Cortex of kidney (tissue), 1 donor: ENCODE data around the gene GRAP2.
"Not testable (repeated sequence)": the region's sequence is repeated elsewhere in the genome, so short reads cannot be mapped to it uniquely, and the experiment has no call there.

Experiments used
- DNase-seq: peaks from one replicate; lab custom pipeline; 2025; lab: John Stamatoyannopoulos, UW

The GRAP2 gene

DNA sequence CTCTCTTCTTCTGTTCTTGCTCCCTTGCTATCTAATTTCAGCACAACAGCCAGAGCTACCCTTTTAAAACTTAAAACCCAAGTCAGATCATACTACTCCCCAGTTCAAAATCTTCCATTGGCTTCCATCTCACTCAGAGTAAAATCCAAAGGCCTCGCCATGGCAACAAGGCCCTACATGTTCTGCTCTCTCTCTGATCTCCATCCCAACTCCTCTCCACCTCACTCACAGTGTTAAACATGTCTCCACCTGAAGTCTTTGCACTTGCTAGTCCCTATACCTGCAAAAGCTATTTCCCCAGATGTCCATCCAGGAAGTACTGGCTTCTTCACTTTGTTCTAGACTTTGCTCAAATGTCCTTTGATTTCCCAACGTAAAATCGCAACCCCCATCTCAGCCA is 3.0 kb upstream of the GRAP2 start:
- DNase-seq = no peak

DNA sequence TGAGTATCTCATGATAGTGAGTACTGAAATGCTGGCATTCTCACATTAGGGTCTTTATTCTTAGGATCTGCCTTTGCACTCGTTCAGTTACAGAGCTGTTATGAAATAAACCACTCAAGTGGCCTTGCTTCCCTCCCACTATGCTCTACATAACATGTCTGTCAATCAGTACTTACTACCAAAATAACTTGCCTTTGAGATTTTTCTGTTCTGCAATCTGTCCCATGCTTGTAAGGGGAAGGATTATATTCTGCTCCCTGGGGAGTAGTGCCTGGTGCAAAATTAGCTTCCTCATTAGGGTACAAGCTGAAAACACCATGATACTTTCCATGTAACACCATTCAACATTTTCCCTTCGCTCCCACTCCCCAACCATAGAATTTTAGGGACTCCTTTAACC is 1.9 kb upstream of the GRAP2 start:
- DNase-seq = no peak

DNA sequence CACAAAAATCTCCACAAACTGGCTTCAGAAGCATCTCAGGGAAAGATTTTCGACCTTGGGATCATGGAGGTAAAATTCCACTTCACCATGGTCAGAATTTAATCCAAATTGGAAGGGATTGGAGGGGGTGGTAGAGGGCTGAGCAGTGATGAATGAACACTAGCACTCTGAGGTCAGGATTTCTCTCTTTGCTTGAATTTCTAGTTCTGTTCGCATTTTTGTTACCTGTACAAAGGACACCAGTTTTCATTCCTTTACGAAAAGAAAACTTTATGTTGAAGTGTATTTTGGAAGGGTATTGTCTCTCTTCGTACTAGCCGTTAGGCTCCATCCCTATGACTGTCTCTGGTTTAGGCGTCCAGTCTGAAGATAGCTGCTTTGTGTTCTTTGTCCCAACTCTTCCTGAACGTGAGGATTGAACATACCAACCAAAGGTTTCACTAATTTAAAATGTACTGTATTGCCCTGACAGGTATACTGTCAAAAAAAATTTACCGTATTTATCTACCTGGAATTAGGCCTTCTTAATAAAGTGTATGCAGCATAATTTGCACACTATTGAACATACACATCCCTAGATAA is 772 bp downstream of the GRAP2 start:
- DNase-seq = no peak

DNA sequence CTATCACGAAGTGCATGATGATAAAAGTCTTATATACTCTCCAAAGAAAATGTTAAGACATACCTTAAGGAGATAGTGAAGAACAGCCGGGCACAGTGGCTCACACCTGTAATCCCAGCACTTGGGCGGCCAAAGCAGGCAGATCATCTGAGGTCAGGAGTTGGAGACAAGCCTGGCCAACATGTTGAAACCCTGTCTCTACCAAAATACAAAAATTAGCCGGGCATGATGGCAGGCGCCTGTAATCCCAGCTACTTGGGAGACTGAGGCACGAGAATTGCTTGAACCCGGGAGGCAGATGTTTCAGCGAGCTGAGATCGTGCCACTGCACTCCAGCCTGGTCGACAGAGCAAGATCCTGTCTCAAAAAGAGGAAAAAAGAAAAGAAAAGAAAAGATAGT is 3.1 kb downstream of the GRAP2 start:
- DNase-seq = not testable (repeated sequence)

DNA sequence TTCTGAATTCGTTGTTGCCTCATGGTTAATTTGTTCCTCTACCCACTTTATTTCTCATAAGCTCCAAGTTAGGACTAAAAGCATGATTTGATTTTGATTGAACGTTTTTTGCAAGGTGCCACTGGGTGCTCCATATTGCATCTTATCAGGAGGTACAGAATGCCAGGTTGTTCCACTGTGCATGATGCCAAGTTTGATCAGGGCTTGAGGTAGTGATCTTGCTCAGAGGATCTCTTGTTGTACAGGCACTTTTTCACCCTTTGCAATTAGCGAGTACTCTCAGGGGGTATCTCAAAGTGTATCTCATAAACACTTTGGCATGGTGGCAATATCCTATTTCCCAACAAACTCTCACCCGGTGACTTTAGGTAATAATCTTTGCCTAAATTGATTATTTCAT is 4.0 kb downstream of the GRAP2 start:
- DNase-seq = no peak

DNA sequence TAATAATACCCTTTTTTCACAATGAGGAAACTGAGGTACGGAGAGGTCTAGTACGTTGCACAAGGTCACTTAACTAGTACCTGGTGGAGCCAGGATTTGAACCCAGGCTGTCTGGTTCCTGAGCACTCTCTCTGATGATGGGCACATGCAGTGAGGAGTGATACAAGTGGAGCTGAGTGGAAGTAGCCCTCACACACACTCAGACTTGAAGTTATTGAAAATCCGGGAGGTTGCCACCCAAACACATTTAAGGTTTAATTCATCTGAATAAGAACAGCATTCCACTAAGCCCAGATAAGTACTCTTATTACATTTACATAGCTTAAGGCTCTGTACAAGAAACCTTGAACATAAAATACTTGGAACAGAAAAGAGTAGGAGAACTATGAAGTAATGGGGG is 4.8 kb downstream of the GRAP2 start:
- DNase-seq = no peak

DNA sequence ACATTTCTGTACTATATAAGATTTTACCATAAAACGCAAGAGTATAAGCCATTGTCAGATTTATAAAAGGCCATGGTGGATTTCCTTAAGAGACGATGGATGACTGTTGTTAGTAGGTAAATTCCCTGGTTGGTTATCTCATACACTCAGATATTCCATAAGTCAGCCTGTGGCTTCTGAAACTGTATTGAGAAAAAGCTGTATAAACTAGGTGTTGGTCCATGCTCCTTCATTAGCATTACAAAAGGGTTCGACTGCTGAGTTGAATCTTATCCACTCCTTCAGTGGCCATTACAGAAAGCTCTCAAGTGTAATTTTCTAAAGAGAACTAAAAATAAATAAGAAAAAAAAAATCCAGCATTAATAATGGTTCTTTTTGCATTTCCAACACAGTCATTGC is 5.3 kb downstream of the GRAP2 start:
- no peak for DNase-seq

DNA sequence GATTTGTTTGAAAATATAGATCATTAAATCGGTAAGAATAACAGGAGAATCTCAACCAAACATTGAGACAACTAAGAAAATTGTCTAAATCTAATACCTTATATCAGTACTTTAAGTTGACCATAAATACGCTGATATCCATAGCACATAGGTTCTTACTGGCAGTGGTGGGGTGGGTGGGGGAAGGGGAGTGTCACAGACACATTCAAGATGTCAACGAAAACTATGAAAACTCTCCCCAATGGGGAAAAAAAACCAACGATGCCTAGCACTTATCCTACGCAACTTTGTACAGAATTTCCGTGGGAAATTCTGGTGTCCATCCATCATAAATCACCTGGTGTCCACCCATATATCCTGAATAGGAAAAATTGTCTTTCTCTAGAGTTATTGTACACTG is 6.2 kb downstream of the GRAP2 start:
- no peak for DNase-seq

DNA sequence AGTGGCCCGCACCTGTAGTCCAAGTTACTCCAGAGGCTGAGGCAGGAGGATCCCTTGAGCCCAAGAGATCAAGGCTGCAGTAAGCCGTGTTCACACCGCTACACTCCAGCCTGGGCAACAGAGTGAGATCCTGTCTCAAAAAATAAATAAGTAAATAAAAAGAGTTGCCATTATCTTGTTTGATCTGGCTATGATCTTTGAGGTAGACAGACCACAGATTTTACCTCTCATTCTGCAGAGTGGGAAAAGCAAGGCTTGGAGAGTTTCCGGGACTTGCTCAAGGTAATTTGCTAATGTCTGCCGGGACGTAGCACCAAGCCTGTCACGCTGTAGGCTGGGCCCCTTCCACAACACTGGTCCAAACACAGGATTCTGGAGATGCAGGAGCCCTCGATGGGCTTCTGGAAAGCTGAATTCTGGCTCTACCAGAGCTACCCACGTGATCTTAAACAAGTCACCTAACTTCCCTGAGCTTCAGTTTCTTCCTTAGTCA is 6.8 kb downstream of the GRAP2 start:
- no peak for DNase-seq

DNA sequence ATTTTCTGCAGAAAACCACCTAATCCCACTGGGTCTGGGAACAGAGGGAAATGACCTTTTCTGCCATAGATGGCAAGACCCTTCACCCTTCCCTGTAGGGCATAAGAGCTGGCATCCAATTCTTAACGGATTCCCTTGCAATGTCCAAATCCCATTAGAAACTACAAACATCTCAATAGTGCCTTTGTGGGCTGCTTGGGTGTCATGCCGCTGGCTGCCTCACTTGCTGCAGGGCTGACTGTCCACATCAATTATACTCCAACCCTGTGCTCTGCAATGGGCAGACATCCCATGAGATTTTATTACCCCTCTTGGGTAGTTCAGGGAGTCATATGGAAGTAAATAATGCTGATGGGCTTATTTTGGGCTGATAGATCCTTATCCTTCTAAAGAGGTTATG is 7.3 kb downstream of the GRAP2 start:
- no peak for DNase-seq

DNA sequence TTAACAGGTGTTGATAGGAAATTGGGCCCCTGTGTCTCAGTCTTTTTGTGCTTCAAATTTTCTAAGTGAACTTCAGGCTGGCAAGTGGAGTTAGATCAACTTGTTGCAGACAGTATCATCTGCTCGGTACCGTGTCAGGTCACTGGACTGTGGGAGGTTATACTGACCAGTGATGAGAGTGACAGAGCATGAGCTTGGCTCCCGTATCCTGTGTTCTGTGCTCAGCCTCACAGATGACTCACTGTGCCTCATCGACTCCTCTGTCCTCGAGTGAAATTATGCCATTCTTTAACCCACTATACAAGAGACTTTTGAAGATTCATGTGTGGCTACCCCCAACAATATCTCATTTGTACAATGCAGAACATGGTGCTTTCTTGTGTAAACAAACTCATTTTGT is 7.9 kb downstream of the GRAP2 start:
- no peak for DNase-seq

DNA sequence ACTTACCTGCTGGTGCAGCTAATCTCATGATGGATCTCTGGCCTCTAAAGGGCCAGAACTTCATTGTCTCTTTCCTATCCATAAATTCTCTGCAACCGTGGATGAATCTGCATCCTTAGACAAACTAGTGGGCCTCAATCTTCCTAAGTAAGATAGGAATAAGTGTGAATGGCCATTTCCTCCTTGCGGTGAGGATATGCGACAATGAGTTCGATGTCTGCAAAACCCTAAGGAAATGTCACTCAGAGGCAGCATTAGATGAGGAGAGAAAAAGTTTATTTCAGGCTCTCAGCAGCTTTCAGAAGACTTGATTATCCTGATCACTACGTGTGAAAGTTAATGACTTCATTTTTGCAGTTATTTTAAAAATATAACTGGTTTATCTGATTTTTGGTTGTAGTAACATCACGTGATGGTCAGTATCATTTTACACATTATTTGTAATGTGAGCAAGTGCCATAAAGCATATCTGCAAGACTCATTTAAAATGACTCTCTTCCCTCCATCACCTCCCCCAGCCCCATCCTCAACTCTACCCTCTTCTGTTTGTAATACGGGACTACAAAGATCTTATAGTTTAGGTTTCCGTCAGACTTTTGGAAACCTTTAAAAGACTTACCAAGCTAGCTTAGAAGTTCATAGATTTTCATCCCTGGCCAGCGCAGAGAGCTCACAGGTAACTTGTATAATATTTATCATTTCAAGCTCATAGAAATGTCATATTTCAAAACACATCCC is 10.2 kb downstream of the GRAP2 start:
- DNase-seq = no peak

DNA sequence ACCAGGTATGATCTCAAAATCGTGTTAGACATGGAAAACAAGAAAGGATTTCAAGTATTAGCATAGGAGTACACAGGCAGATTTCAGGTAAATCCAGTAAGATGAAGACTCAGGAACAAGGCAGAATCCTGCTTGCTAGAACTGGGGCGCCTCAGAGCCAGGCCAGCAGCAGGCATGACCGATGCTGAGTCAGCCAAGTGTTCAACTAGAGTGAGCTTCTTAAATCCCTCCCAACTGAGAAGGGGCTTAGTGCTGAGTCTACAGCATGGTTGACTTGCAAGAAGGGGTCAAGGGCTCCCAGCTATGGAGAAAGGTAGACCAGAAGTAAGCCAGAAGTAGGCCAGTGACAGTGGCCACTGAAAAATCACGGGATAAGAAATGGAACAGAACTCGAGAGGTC is 12.4 kb downstream of the GRAP2 start:
- DNase-seq = no peak

DNA sequence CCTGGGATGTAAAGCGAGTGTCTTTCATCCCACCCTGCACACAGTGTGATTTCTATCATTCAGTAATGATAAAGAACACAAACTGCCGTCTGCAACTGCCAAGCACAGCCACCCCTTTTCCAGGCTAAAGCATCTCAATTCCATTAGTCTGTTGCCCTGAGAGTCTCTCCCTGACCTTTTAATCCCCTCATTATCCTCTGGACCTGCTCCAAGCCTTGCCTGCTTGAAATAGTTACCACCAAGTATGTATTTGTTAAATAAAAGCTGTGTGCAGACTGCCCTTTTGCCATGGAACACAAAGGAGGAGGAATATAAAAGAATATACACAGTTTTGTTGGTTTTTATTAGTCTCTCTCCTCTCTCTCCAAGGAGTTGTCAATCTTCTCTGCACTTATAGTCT is 13.0 kb downstream of the GRAP2 start:
- no peak for DNase-seq

DNA sequence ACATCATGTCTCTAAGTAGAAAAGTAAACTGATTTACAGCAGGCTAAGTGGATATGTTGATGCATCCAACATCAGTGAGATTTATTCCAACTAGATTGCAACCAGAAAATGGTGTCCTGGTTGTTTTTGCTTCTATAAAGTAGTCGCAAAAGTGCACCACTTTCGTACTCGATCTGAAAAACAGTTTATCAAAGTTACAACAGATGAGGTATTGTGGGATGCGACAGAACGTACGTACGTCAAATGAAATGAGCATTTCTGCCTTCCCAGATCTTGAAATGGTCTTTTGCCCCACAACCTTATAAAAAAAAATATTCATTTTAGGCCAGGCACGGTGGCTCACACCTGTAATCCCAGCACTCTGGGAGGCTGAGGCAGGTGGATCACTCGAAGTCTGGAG is 13.7 kb downstream of the GRAP2 start:
- DNase-seq = no peak

DNA sequence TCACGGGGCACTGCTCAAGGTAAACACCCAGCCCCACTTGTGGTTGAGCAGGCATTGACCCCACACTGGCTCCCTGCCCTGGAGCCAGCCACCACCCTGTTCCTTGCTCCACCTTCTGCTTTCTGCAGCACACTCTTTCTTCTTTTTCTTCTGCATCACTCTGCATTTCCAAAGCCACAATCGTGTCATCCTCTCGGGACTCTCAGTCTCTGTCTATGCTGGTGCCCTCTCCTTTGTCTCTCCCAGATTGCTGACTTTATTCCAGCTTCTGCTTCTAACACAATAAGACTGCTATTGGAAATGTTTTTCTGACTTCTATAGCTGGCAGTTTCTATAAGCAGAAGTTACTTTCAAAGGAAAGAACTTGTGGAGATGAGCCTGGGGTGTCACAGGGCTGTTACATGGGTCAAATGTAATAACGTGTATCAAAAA is 14.4 kb downstream of the GRAP2 start:
- DNase-seq = no peak

DNA sequence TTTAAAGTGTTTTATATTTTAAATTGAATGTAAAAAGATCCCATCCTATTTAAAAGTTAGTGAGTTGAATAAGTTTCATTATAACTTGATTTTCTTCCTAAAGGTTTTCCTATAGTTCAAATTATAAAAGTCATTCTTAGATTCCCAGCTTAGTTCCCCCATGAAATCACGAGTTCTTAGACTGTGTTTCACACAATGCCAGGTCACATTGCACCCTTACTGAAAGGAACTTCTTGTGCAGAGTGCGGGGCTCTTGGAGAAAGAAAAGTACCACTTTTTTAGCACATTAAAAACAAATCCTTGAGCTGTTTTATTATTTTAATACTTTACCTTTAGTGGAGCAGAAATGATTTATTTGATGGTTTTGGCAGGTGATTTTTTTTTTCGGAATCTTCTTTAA is 15.6 kb downstream of the GRAP2 start:
- DNase-seq = no peak

DNA sequence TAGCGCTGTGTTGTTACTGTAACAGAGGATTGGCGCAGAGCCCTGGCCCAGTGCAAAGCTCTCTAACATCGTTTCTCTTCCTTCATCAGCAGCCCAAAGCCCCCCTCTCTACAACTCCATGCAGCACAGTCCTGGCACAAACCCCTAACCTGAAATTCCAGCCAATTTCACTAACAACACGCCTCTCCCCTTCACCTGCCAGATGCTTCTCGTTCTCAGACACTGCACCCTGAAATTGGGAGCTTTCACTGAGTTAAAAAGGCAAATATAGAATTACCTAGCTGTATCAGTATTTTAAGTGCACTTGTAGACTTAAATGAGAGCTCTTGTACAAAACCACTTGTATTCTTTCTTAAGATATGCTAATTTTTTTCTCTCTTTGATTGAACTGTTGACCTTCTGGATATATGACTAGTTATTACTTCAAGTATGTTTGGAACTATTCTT is 16.3 kb downstream of the GRAP2 start:
- DNase-seq = no peak

DNA sequence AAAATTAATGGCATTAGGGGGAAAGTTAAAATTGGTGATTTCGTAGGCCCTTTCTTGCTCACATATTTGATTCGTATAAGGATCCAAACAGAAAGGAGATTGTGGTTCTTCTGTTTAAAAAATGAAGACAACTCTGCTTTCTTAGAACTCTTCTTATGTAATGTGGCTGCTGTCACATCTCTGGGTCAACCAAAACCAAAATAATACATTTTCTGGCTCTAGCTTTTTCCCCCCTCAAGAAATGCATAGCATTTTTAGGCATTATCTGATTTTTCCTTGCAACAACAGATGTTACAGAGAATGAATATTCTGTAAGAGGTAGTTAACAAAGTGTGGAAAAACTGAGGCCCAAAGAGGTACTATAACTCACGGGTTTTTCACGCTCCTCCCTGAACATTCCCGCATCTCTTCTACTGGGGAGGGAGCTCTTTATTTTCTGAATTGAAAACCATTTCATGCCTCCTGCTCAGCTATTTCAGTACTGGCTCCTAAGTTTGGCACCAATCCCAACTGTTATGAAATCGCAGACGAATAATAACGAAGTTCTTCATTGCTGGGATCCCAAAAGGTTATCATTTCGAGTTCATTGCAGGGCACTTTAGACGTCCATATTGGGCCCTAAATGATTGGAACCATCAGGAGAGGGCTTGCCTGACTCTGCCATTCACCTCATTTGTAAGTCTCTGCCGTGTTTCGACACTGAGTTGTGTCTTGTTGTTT is 17.1 kb downstream of the GRAP2 start:
- DNase-seq = no peak

DNA sequence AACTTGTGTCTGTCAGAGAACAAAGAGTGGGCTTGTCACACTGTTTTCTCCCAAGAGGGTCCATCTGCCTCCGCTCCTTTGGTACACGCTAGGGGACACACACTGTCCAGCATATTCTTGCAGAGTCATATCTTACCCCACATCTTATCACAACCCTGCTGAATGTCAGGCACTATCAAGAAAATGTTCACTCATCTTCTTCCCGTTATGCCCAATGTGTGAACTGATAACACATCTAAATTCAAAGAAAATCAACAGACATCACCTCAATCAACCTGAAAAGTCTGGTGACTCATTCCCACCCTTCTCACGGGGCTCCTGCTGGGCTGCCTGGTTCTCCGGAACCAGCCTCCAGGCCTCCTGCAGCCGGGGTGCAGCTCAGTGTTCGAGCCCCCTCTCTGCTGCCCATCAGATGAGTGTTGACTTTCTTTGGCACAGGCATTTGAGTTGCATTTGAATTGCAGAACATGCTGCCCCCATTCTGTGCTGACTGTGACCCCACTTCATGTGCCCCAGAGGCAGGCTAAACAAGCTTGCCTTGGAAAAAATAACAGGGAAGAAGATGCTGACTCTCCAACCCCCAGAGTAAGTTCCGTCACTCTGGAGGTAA is 19.4 kb downstream of the GRAP2 start:
- DNase-seq = no peak

DNA sequence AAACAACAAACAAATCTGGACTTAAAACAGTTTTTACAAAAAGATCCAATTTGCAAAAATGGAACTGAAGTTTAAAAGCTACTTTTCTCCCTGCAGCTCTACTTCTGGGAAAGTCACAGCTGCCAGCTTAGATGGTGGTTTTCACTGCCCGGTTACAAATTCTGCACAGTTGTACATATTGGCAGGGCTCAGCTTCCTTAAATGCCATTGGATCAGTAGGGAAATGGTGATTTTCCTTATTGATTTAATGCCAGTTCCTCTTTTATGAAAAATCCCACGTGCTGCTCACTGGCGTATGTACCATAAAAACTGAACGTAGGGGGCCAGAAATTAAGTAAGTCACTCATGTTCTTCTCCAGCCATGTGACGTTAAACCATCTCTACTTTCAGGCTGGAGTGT is 22.8 kb downstream of the GRAP2 start:
- DNase-seq = no peak

DNA sequence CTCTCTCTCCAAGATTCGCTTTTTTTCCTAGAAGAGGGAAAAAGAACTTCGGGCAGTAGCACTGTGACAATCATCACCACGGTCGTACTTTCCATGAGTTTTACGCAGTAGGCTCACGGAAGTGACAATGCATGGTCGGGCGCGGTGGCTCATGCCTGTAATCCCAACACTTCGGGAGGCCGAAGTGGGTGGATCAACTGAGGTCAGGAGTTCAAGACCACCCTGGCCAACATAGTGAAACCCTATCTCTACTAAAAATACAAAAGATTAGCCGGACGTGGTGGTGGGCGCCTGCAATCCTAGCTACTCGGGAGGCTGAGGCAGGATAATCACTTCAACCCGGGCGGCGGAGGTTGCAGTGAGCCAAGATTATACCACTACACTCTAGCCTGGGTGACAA is 23.4 kb downstream of the GRAP2 start:
- DNase-seq = no peak

DNA sequence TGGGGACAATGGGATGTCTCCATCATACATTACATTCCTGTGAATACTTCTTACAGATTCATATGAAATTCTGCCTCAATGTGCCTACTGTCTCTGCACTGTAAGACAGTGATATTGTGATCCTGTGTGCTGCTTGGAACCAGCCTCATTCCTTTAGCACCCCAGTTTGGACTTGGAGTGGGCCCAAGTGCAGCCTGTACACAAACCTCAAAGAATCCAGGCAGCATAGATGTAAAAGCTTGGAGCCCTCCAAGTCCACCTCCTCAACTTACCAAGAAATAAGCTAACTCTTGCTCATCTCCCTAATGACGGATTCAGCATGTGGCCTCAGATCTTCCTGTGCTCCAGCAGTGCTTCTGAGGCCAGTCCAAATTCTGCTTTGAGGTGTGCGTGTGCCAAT is 24.4 kb downstream of the GRAP2 start:
- DNase-seq = no peak
